HG02798 (cell line): ENCODE results near the gene LRRC3C.
"Not testable (repeated sequence)": the region's sequence is repeated elsewhere in the genome, so short reads cannot be mapped to it uniquely, and the experiment has no call there.

Experiments
- ATAC-seq: cut with Tn5 transposase; IDR thresholded peaks from one replicate; pipeline ENCODE4 v1.9.1; 2021; ENCODE audit warnings: mild to moderate bottlenecking; ENCODE audit not compliant: unreplicated experiment, poor library complexity

LRRC3C gene

GRCh38 chr17:39946551-39947330 is 19.2 kb downstream of the LRRC3C start:
- ATAC-seq = no peak

- ATAC-seq = not testable (repeated sequence)
Observed at GRCh38 chr17:39948489-39948828, 20.9 kb downstream of the LRRC3C start.

- no peak for ATAC-seq
Observed at GRCh38 chr17:39949028-39949427, 21.5 kb downstream of the LRRC3C start.

GRCh38 chr17:39950871-39951348 is 23.4 kb downstream of the LRRC3C start:
- no peak for ATAC-seq

GRCh38 chr17:39951924-39952679 is 24.6 kb downstream of the LRRC3C start:
- ATAC-seq = no peak

GRCh38 chr17:39952680-39953470 is 25.3 kb downstream of the LRRC3C start:
- ATAC-seq = peak; percentile 79

- no peak for ATAC-seq
Observed at GRCh38 chr17:39953471-39953888, 25.9 kb downstream of the LRRC3C start.

- no peak for ATAC-seq
Observed at GRCh38 chr17:39954876-39955275, 27.3 kb downstream of the LRRC3C start.

GRCh38 chr17:39955726-39956225 is 28.2 kb downstream of the LRRC3C start:
- no peak for ATAC-seq

- no peak for ATAC-seq
Observed at GRCh38 chr17:39960524-39961041, 33.1 kb downstream of the LRRC3C start.

- no peak for ATAC-seq
Observed at GRCh38 chr17:39962642-39963220, 35.2 kb downstream of the LRRC3C start, which contains the start of gene GSDMA. Gene GSDMA, plus strand, starts transcription at chr17:39963004. Its CDS starts 2,684 bp downstream, at chr17:39965688.

- no peak for ATAC-seq
Observed at GRCh38 chr17:39963829-39964228, 36.3 kb downstream of the LRRC3C start.

- ATAC-seq = no peak
Observed at GRCh38 chr17:39965017-39965699, 37.6 kb downstream of the LRRC3C start.

GRCh38 chr17:39966771-39967170 is 39.2 kb downstream of the LRRC3C start:
- ATAC-seq = no peak

- no peak for ATAC-seq
Observed at GRCh38 chr17:39968761-39969160, 41.2 kb downstream of the LRRC3C start.

- no peak for ATAC-seq
Observed at GRCh38 chr17:39969375-39969774, 41.8 kb downstream of the LRRC3C start.

- no peak for ATAC-seq
Observed at GRCh38 chr17:39970157-39970692, 42.7 kb downstream of the LRRC3C start.

- ATAC-seq = no peak
Observed at GRCh38 chr17:39971076-39971603, 43.6 kb downstream of the LRRC3C start.

- no peak for ATAC-seq
Observed at GRCh38 chr17:39972271-39972670, 44.7 kb downstream of the LRRC3C start.
